HepG2 (cell line): Measurements from ENCODE around the gene DAAM1. TPM values are rescaled to one million over a fixed set of nuclear protein-coding genes. Genes with fewer than 3 reads are reported as not detected.

Experiments used
- ATAC-seq: fragments of 200-7000 bp; cut with Tn5 transposase; 3 replicates; pipeline ENCODE4 v1.9.1; 2020; ENCODE audit warnings: mild to moderate bottlenecking, moderate library complexity
- BruUV-seq: library from RNA; stranded (reverse); fragments of 400-500 nt; replicated peaks from 2 replicates; lab custom pipeline; 2021; lab: Mats Ljungman, UMichigan
- CTCF ChIA-PET: fragments of 300-600 bp; formaldehyde crosslinking; extraction: SDS; loops from one replicate; lab custom pipeline; 2021; ENCODE audit warnings: low total read pairs, inconsistent platforms, low intra/inter-chr PET ratio; lab: Yijun Ruan, JAX
- POLR2A ChIA-PET: fragments of 350-600 bp; sonication (Branson Sonifier 250); formaldehyde crosslinking; loops from one replicate; lab custom pipeline; 2020; ENCODE audit warnings: antibody characterized with exemption, inconsistent platforms; lab: Yijun Ruan, JAX
- DNase-seq: peaks from one replicate; pipeline ENCODE4 v3.0.0-alpha.2; 2015; ENCODE audit warnings: low spot score
- FAIRE-seq: peaks from 3 replicates; lab custom pipeline; 2011; peaks lifted over from hg19 to GRCh38; lab: Jason Lieb, UNC
- H2AFZ ChIP-seq: one replicate; pipeline ENCODE4 v1.6.1; 2011; ENCODE audit warnings: low read length, inconsistent platforms
- H3K27ac ChIP-seq: fragments of 300-600 bp; 3 replicates; pipeline ENCODE4 v1.8.0; 2011; ENCODE audit warnings: mixed run types, mild to moderate bottlenecking, mixed read lengths, low read length, inconsistent platforms; ENCODE audit not compliant: insufficient read depth; ENCODE audit errors: extremely low read length
- H3K27me3 ChIP-seq, 2 experiments: fragments of 200-600 bp in 1 of 2; 2 replicates in 1 of 2; 3 replicates in 1 of 2; pipeline versions ENCODE4 v1.6.0 to v1.8.0; 2011; ENCODE audit warnings: low read length in 2 of 2, mild to moderate bottlenecking in 2 of 2, moderate library complexity in 2 of 2, inconsistent platforms in 1 of 2; ENCODE audit not compliant: insufficient read depth in 2 of 2, control insufficient read depth in 1 of 2
- H3K36me3 ChIP-seq, 2 experiments: fragments of 200-600 bp in 1 of 2; replicated peaks in 1 of 2; 2 replicates in 1 of 2; 3 replicates in 1 of 2; pipeline versions ENCODE4 v1.5.1 to v1.8.0; 2011; ENCODE audit warnings: low read length in 2 of 2, inconsistent platforms in 1 of 2; ENCODE audit not compliant: insufficient read depth in 2 of 2, control insufficient read depth in 1 of 2
- H3K4me1 ChIP-seq: 2 replicates; pipeline ENCODE4 v1.5.1; 2012; ENCODE audit warnings: low read length, inconsistent platforms; ENCODE audit not compliant: insufficient read depth
- H3K4me2 ChIP-seq: 2 replicates; pipeline ENCODE4 v1.6.0; 2011; ENCODE audit warnings: low read depth, low read length, inconsistent platforms
- H3K4me3 ChIP-seq, 3 experiments: fragments of 200-600 bp in 1 of 3; sonication (generic), shearing (Covaris generic) in 1 of 3; replicated peaks in 1 of 3; 2 replicates each; pipeline ENCODE4 v1.5.1; 2011 to 2016; ENCODE audit warnings: low read length in 3 of 3, inconsistent platforms in 2 of 3, low read depth in 2 of 3, mild to moderate bottlenecking in 2 of 3, control low read depth in 1 of 3, mixed read lengths in 1 of 3; ENCODE audit not compliant: insufficient read depth in 1 of 3
- H3K79me2 ChIP-seq: one replicate; pipeline ENCODE4 v1.6.1; 2011; ENCODE audit warnings: low read length, inconsistent platforms; ENCODE audit not compliant: insufficient read depth
- H3K9ac ChIP-seq: 2 replicates; pipeline ENCODE4 v1.6.0; 2011; ENCODE audit warnings: mild to moderate bottlenecking, low read depth, low read length, inconsistent platforms; ENCODE audit not compliant: insufficient read depth
- H3K9me3 ChIP-seq: 2 replicates; pipeline ENCODE4 v1.5.1; 2012; ENCODE audit warnings: mild to moderate bottlenecking, low read length
- H4K20me1 ChIP-seq: 2 replicates; pipeline ENCODE4 v1.6.0; 2011; ENCODE audit warnings: inconsistent platforms, mild to moderate bottlenecking, low read length, moderate library complexity; ENCODE audit not compliant: insufficient read depth
- GZF1 ChIP-seq: sonication (generic); formaldehyde crosslinking; IDR thresholded peaks from 2 replicates; pipeline ENCODE4 v1.5.1; 2020; ENCODE audit warnings: mild to moderate bottlenecking, missing genetic modification reagents
- LBX2 ChIP-seq: sonication (generic); formaldehyde crosslinking; IDR thresholded peaks from 2 replicates; pipeline ENCODE4 v1.5.0; 2020; ENCODE audit warnings: missing genetic modification reagents, mild to moderate bottlenecking, borderline replicate concordance
- MYPOP ChIP-seq: sonication (generic); formaldehyde crosslinking; IDR thresholded peaks from 2 replicates; pipeline ENCODE4 v1.8.1; 2023; ENCODE audit warnings: mild to moderate bottlenecking, moderate library complexity, missing genetic modification reagents
- PLRG1 ChIP-seq: fragments of 450-650 bp; conservative IDR thresholded peaks from 2 replicates; pipeline ENCODE4 v1.6.1; 2016
- PPARG ChIP-seq: conservative IDR thresholded peaks from 2 replicates; pipeline ENCODE4 v1.6.1; 2016; ENCODE audit warnings: missing biosample characterization, missing genetic modification reagents
- RCOR2 ChIP-seq: IDR thresholded peaks from 2 replicates; pipeline ENCODE4 v1.6.1; 2016; ENCODE audit warnings: missing biosample characterization, missing genetic modification reagents
- SALL1 ChIP-seq: sonication (generic); formaldehyde crosslinking; IDR thresholded peaks from 2 replicates; pipeline ENCODE4 v1.8.0; 2022; ENCODE audit warnings: mild to moderate bottlenecking, missing genetic modification reagents
- SCMH1 ChIP-seq: sonication (generic); formaldehyde crosslinking; IDR thresholded peaks from 2 replicates; pipeline ENCODE4 v1.9.0; 2021; ENCODE audit warnings: missing genetic modification reagents, mild to moderate bottlenecking, borderline replicate concordance
- SNAPC2 ChIP-seq: sonication (generic); formaldehyde crosslinking; IDR thresholded peaks from 2 replicates; pipeline ENCODE4 v1.8.1; 2022; ENCODE audit warnings: mild to moderate bottlenecking, missing genetic modification reagents
- TBX3 ChIP-seq: fragments of 450-650 bp; IDR thresholded peaks from 2 replicates; pipeline ENCODE4 v1.6.1; 2017; ENCODE audit warnings: antibody characterized with exemption, mild to moderate bottlenecking, inconsistent platforms, borderline replicate concordance
- ZNF619 ChIP-seq: sonication (generic); formaldehyde crosslinking; IDR thresholded peaks from 2 replicates; pipeline ENCODE4 v1.4.0; 2020; ENCODE audit warnings: mild to moderate bottlenecking, missing genetic modification reagents
- ZNF652 ChIP-seq: IDR thresholded peaks from 2 replicates; pipeline ENCODE4 v1.6.1; 2016; ENCODE audit warnings: low read depth, borderline replicate concordance
- WGBS: methylation state at CpG from one replicate; pipeline ENCODE4 v1.1.6; 2017; ENCODE audit warnings: low lambda C conversion rate; 5-methylcytosine and 5-hydroxymethylcytosine counted together
- in situ Hi-C: cut with HindIII; loops from 2 replicates; pipeline ENCODE4 v1.10.0; 2017; ENCODE audit warnings: low pct_unique_long_range_greater_than_20kb; ENCODE audit not compliant: extremely low pct_ligation_motif_present
- intact Hi-C: fragments of 100-400 bp; cut with micrococcal nuclease; formaldehyde crosslinking; loops from one replicate; pipeline ENCODE4 v1.10.0; 2022; ENCODE audit not compliant: unreplicated experiment
- polyA plus RNA-seq, 8 experiments: library from polyadenylated mRNA; depleted of rRNA in 3 of 8; stranded (reverse) in 7 of 8; unstranded in 1 of 8; fragments of >200 nt; fragmentation: Illumina TruSeq in 4 of 8; extraction: Trizol in 4 of 8; gene quantifications; 2 replicates each; pipeline versions ENCODE4 v1.2.1 to v1.2.3, GENCODE V29; 2011 to 2016; ENCODE audit warnings: low read depth in 4 of 8, missing spikeins in 1 of 8, mixed read lengths in 1 of 8; ENCODE audit not compliant: insufficient read depth in 1 of 8
- total RNA-seq, 5 experiments: library from RNA; depleted of rRNA; stranded (reverse); fragments of >200 nt; fragmentation: Illumina TruSeq; extraction: Trizol; gene quantifications; 2 replicates each; pipeline ENCODE4 v1.2.3, GENCODE V29; 2016; ENCODE audit warnings: low read depth in 1 of 5
- TF ChIP-seq, protein P1 (sequence below): sonication (generic); formaldehyde crosslinking; IDR thresholded peaks from 2 replicates; pipeline ENCODE4 v1.8.0; 2022; ENCODE audit warnings: mild to moderate bottlenecking, missing genetic modification reagents; ENCODE audit not compliant: insufficient replicate concordance
- TF ChIP-seq, protein P2 (sequence below): sonication (generic); formaldehyde crosslinking; IDR thresholded peaks from 2 replicates; pipeline ENCODE4 v1.5.1; 2020; ENCODE audit warnings: mild to moderate bottlenecking, missing genetic modification reagents, borderline replicate concordance

DAAM1 gene
- total and polyA plus RNA-seq, 2 of the 13 experiments (the other 11 are each of a cell fraction or from before 2014, with no cell fraction given), result 10.9 to 24.5 TPM

DNA sequence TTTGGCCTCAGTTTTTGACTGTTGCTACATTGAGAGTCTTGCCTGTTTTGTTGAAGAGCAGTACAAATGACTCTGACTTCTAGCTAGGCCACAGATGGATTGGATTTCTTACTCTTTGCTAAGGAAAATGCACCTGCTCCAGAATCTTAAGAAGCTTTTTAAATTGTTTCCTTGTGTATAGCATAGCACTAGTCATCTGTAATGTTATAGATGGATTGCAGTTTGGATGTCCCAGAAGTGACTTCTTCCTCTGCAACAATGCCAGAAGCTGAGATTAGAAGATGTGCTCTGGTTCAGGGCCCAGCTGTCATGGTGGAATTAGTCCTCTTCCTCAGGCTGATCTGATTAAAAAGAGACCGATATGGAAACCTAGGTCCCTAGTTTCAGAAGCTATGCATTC, 67.9 kb downstream of the DAAM1 start:
- Histone ChIP-seq H3K4me1 (peaks cover 51% of the 10 kb centered on the region), H3K4me3 (no peak overlapping the region), H3K4me2 (no peak overlapping the region), H3K9ac (no peak overlapping the region), H3K79me2 (peaks cover 39% of the 10 kb centered on the region), H3K27me3 (no peaks in the 10 kb centered on the region), H3K36me3 (no peaks in the 10 kb centered on the region; a peak in 1 of 5 replicates), H2AFZ (no peak overlapping the region), H3K9me3 (no peaks in the 10 kb centered on the region), H3K27ac (no peak overlapping the region), H4K20me1 (no peaks in the 10 kb centered on the region)
- BruUV-seq, result no TSS peak
- POLR2A ChIA-PET, result no interaction called here
- in situ Hi-C loops, result no loop called here
- FAIRE-seq (no peak), DNase-seq (no peak), ATAC-seq (no peak)
- TF ChIP-seq, protein P1, sequence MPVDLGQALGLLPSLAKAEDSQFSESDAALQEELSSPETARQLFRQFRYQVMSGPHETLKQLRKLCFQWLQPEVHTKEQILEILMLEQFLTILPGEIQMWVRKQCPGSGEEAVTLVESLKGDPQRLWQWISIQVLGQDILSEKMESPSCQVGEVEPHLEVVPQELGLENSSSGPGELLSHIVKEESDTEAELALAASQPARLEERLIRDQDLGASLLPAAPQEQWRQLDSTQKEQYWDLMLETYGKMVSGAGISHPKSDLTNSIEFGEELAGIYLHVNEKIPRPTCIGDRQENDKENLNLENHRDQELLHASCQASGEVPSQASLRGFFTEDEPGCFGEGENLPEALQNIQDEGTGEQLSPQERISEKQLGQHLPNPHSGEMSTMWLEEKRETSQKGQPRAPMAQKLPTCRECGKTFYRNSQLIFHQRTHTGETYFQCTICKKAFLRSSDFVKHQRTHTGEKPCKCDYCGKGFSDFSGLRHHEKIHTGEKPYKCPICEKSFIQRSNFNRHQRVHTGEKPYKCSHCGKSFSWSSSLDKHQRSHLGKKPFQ (CRISPR knock-in tag), result no peak
- TF ChIP-seq ZNF619 (CRISPR knock-in tag), result no peak
- intact Hi-C loops, result no loop called here
- 100% methylated on average over 1 of the region's 1 CpG for WGBS
- CTCF ChIA-PET, result no interaction called here

DNA sequence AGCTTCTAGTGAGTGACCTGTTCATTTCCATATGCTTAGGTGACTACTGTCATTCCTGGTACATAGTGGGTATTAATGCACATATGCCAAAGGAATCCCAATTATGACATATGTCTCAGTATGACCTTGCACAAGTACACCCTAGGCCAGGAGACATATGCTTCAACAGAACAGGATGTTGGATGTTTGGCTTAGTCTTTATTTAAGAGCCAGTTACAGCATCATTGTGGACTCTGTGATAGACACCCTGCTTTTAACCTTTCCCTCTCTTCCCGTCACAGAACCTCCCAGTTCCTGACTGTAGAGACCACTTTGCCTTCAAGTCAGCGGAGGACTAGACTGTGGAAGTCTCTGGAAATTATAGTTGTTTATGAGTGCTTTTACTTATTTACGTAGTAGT, 72.9 kb downstream of the DAAM1 start:
- no peak overlapping the region for H3K4me3 ChIP-seq
- intact Hi-C loops (loop anchor here (5.0 kb wide), 2 partner anchors 56 to 134 kb away; no protein-coding TSS in a partner anchor), in situ Hi-C loops (no loop called here)
- H4K20me1 ChIP-seq, result no peaks in the 10 kb centered on the region
- ChIA-PET POLR2A (no interaction called here), CTCF (no interaction called here)
- peak overlapping the region; percentile 13; the same call in 1 of the 2 replicates for H3K4me2 ChIP-seq
- no TSS peak for BruUV-seq
- peaks cover 23% of the 10 kb centered on the region for H3K79me2 ChIP-seq
- FAIRE-seq (no peak), ATAC-seq (peak; percentile 21; the same call in 2 of the 3 replicates), DNase-seq (peak; percentile 73)
- H3K27ac ChIP-seq, result peak overlapping the region; percentile 26
- H2AFZ ChIP-seq, result no peak overlapping the region
- 85% methylated on average over 3 of the region's 3 CpGs for WGBS
- no peaks in the 10 kb centered on the region for H3K9me3 ChIP-seq
- peaks cover 47% of the 10 kb centered on the region for H3K4me1 ChIP-seq
- no peak overlapping the region for H3K9ac ChIP-seq
- H3K36me3 ChIP-seq, result peaks cover 4 to 18% of the 10 kb centered on the region in 2 experiments
- H3K27me3 ChIP-seq, result no peaks in the 10 kb centered on the region
- peak; percentile 47; the same call in 1 of the 2 replicates for TF ChIP-seq SALL1 (CRISPR knock-in tag)
- TF ChIP-seq, protein P2, sequence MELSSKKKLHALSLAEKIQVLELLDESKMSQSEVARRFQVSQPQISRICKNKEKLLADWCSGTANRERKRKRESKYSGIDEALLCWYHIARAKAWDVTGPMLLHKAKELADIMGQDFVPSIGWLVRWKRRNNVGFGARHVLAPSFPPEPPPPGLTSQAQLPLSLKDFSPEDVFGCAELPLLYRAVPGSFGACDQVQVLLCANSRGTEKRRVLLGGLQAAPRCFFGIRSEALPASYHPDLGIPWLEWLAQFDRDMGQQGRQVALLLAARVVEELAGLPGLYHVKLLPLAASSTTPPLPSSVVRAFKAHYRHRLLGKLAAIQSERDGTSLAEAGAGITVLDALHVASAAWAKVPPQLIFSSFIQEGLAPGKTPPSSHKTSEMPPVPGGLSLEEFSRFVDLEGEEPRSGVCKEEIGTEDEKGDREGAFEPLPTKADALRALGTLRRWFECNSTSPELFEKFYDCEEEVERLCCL (CRISPR knock-in tag), result no peak
- TF ChIP-seq SCMH1, result no peak
- no peak for TF ChIP-seq GZF1
- TF ChIP-seq SNAPC2 (CRISPR knock-in tag), result no peak
- no peak for TF ChIP-seq LBX2 (CRISPR knock-in tag)
- 0 out of 2 replicates have a peak, but pooled peaks have one; percentile 16 for TF ChIP-seq TBX3
- no peak for TF ChIP-seq MYPOP (CRISPR knock-in tag)
- TF ChIP-seq PLRG1, result no peak
- TF ChIP-seq ZNF652 (CRISPR knock-in tag), result peak; percentile 52; the same call in 1 of the 2 replicates
- peak; percentile 90 for TF ChIP-seq PPARG (CRISPR knock-in tag)
- TF ChIP-seq RCOR2 (CRISPR knock-in tag), result 0 out of 2 replicates have a peak, but pooled peaks have one; percentile 23
